SK-N-SH (cell line): ENCODE results near the gene SPINT1. TPM values are rescaled to one million over a fixed set of nuclear protein-coding genes. Genes with fewer than 3 reads are reported as not detected.
A peak's percentile ranks its signal among the peaks of the same experiment; 100 is the strongest.

Source experiments
- CTCF ChIA-PET: fragments of 300-600, 350-600 bp; formaldehyde crosslinking; extraction: SDS; loops from one replicate; lab custom pipeline; 2021; lab: Yijun Ruan, JAX
- POLR2A ChIA-PET: fragments of 350-600 bp; sonication (Branson Sonifier 250); formaldehyde crosslinking; extraction: SDS; loops from one replicate; lab custom pipeline; 2020; ENCODE audit warnings: antibody characterized with exemption, inconsistent platforms; lab: Yijun Ruan, JAX
- DNase-seq: peaks from one replicate; pipeline ENCODE4 v3.0.0; 2012
- H2AFZ ChIP-seq: fragments of 200-600 bp; sonication (generic); 2 replicates; pipeline ENCODE4 v1.8.1; 2016; ENCODE audit warnings: antibody characterized with exemption, mild to moderate bottlenecking, low read depth
- H3F3A ChIP-seq: fragments of 200-600 bp; sonication (generic); replicated peaks from 2 replicates; pipeline ENCODE3; 2016; ENCODE audit warnings: antibody characterized with exemption, mild to moderate bottlenecking; ENCODE audit not compliant: insufficient read depth
- H3K27ac ChIP-seq, 2 experiments: fragments of 200-500 bp in 1 of 2; fragments of 200-600 bp in 1 of 2; sonication (Bioruptor generic) in 1 of 2; sonication (generic), shearing (Covaris generic) in 1 of 2; 2 replicates each; pipeline versions ENCODE4 v1.5.1 to v1.6.1; 2014 to 2016; ENCODE audit warnings: low read depth in 2 of 2, inconsistent platforms in 1 of 2, low read length in 1 of 2, mild to moderate bottlenecking in 1 of 2, mixed read lengths in 1 of 2
- H3K27me3 ChIP-seq: fragments of 200-600 bp; sonication (generic), shearing (Covaris generic); 2 replicates; pipeline ENCODE4 v1.6.1; 2016; ENCODE audit warnings: mixed run types; ENCODE audit not compliant: insufficient read depth
- H3K36me3 ChIP-seq, 2 experiments: fragments of 200-500 bp in 1 of 2; fragments of 200-600 bp in 1 of 2; sonication (Bioruptor generic) in 1 of 2; sonication (generic) in 1 of 2; replicated peaks in 1 of 2; 2 replicates each; pipeline versions ENCODE3 to v1.5.1; 2014 to 2016; ENCODE audit warnings: low read length in 1 of 2, mild to moderate bottlenecking in 1 of 2; ENCODE audit not compliant: insufficient read depth in 2 of 2, control insufficient read depth in 1 of 2
- H3K4me1 ChIP-seq, 2 experiments: fragments of 200-500 bp in 1 of 2; fragments of 200-600 bp in 1 of 2; sonication (Bioruptor generic) in 1 of 2; sonication (generic), shearing (Covaris generic) in 1 of 2; 2 replicates each; pipeline versions ENCODE4 v1.5.1 to v1.6.1; 2014 to 2016; ENCODE audit warnings: low read depth in 1 of 2, low read length in 1 of 2, mixed run types in 1 of 2; ENCODE audit not compliant: insufficient read depth in 2 of 2, control insufficient read depth in 1 of 2
- H3K4me2 ChIP-seq: fragments of 200-600 bp; sonication (generic), shearing (Covaris generic); 2 replicates; pipeline ENCODE4 v1.6.1; 2017; ENCODE audit warnings: mixed run types
- H3K4me3 ChIP-seq, 2 experiments: fragments of 200-500 bp in 1 of 2; fragments of 200-600 bp in 1 of 2; sonication (Bioruptor generic) in 1 of 2; sonication (generic), shearing (Covaris generic) in 1 of 2; 2 replicates each; pipeline versions ENCODE4 v1.5.1 to v1.8.1; 2014 to 2016; ENCODE audit warnings: low read depth in 2 of 2, inconsistent platforms in 1 of 2, low read length in 1 of 2, mild to moderate bottlenecking in 1 of 2, mixed read lengths in 1 of 2, moderate library complexity in 1 of 2
- H3K79me2 ChIP-seq: fragments of 200-600 bp; sonication (generic); 2 replicates; pipeline ENCODE4 v1.8.1; 2017; ENCODE audit warnings: mild to moderate bottlenecking; ENCODE audit not compliant: insufficient read depth
- H3K9ac ChIP-seq: fragments of 200-600 bp; sonication (generic); 2 replicates; pipeline ENCODE4 v1.6.1; 2017; ENCODE audit warnings: mixed run types
- H3K9me2 ChIP-seq: fragments of 200-600 bp; sonication (generic); 2 replicates; pipeline ENCODE4 v1.6.1; 2017; ENCODE audit warnings: mixed run types
- H3K9me3 ChIP-seq: fragments of 200-600 bp; sonication (generic); 2 replicates; pipeline ENCODE4 v1.6.1; 2017; ENCODE audit warnings: mixed run types, mild to moderate bottlenecking, moderate library complexity
- H4K20me1 ChIP-seq: fragments of 200-600 bp; sonication (generic); 2 replicates; pipeline ENCODE4 v1.6.1; 2017; ENCODE audit warnings: mild to moderate bottlenecking, mixed run types; ENCODE audit not compliant: insufficient read depth
- EP300 ChIP-seq, 2 experiments: IDR thresholded peaks; 2 replicates each; pipeline versions ENCODE4 v1.4.0 to v1.6.1; 2012; ENCODE audit warnings: borderline replicate concordance in 1 of 2, low read depth in 1 of 2, low read length in 1 of 2
- EZH2phosphoT487 ChIP-seq: fragments of 200-600 bp; sonication (generic); IDR thresholded peaks from 2 replicates; pipeline ENCODE4 v1.6.1; 2017; ENCODE audit warnings: low read depth, mixed run types, mild to moderate bottlenecking, antibody characterized with exemption, moderate library complexity, borderline replicate concordance
- FOXJ3 ChIP-seq: sonication (generic); formaldehyde crosslinking; IDR thresholded peaks from 2 replicates; pipeline ENCODE4 v1.5.1; 2020; ENCODE audit warnings: mild to moderate bottlenecking, missing genetic modification reagents
- FOXM1 ChIP-seq: IDR thresholded peaks from 2 replicates; pipeline ENCODE4 v1.4.0; 2012; ENCODE audit warnings: low read depth, mild to moderate bottlenecking
- GABPA ChIP-seq: IDR thresholded peaks from 2 replicates; pipeline ENCODE4 v1.4.0; 2012; ENCODE audit warnings: low read depth, mild to moderate bottlenecking
- GATA2 ChIP-seq: sonication (generic); formaldehyde crosslinking; IDR thresholded peaks from 2 replicates; pipeline ENCODE4 v1.5.0; 2020; ENCODE audit warnings: mild to moderate bottlenecking, missing genetic modification reagents
- JUND ChIP-seq: IDR thresholded peaks from 2 replicates; pipeline ENCODE4 v1.4.0; 2012
- MEF2A ChIP-seq: IDR thresholded peaks from 2 replicates; pipeline ENCODE4 v1.4.0; 2012; ENCODE audit warnings: low read depth, borderline replicate concordance
- MXI1 ChIP-seq: IDR thresholded peaks from 2 replicates; pipeline ENCODE4 v1.6.1; 2012; ENCODE audit warnings: mild to moderate bottlenecking, low read depth, low read length, improper control_type of control experiment
- NRF1 ChIP-seq: IDR thresholded peaks from 2 replicates; pipeline ENCODE4 v1.6.1; 2012; ENCODE audit warnings: low read depth, mild to moderate bottlenecking, low read length
- POLR2AphosphoS5 ChIP-seq: IDR thresholded peaks from 2 replicates; pipeline ENCODE4 v1.6.1; 2012; ENCODE audit warnings: low read depth, low read length
- RAD21 ChIP-seq: IDR thresholded peaks from 2 replicates; pipeline ENCODE4 v1.6.1; 2012; ENCODE audit warnings: mild to moderate bottlenecking, low read length
- RCOR1 ChIP-seq: fragments of 150-350 bp; IDR thresholded peaks from 2 replicates; pipeline ENCODE4 v1.6.1; 2017; ENCODE audit warnings: antibody characterized with exemption, low read length
- RXRA ChIP-seq: IDR thresholded peaks from 2 replicates; pipeline ENCODE4 v1.4.0; 2012; ENCODE audit warnings: low read depth, mild to moderate bottlenecking, borderline replicate concordance
- SMC3 ChIP-seq: IDR thresholded peaks from 2 replicates; pipeline ENCODE4 v1.6.1; 2012; ENCODE audit warnings: low read depth, low read length, improper control_type of control experiment
- TAF1 ChIP-seq: IDR thresholded peaks from 2 replicates; pipeline ENCODE4 v1.6.1; 2012; ENCODE audit warnings: low read depth, mild to moderate bottlenecking, low read length, moderate library complexity, borderline replicate concordance
- TCF12 ChIP-seq: IDR thresholded peaks from 2 replicates; pipeline ENCODE4 v1.4.0; 2012
- TEAD4 ChIP-seq: IDR thresholded peaks from 2 replicates; pipeline ENCODE4 v1.4.0; 2012; ENCODE audit warnings: mild to moderate bottlenecking, borderline replicate concordance; ENCODE audit not compliant: insufficient read depth
- WGBS: methylation state at CpG from one replicate; pipeline ENCODE4 v1.1.6; 2017; ENCODE audit warnings: low lambda C conversion rate; 5-methylcytosine and 5-hydroxymethylcytosine counted together
- polyA plus RNA-seq, 3 experiments: library from polyadenylated mRNA; depleted of rRNA; stranded (reverse); fragments of >200 nt; gene quantifications; 2 replicates each; pipeline ENCODE4 v1.2.3, GENCODE V29; 2012
- TF ChIP-seq, protein P1 (sequence below): IDR thresholded peaks from 2 replicates; pipeline ENCODE4 v1.4.0; 2012; ENCODE audit warnings: low read depth, borderline replicate concordance
- TF ChIP-seq, protein P2 (sequence below): fragments of 150-350 bp; IDR thresholded peaks from 2 replicates; pipeline ENCODE4 v1.6.1; 2016; ENCODE audit warnings: mild to moderate bottlenecking, low read depth, low read length
- TF ChIP-seq, protein P3 (sequence below): IDR thresholded peaks from 2 replicates; pipeline ENCODE4; 2012
- TF ChIP-seq, protein P4 (sequence below): IDR thresholded peaks from 2 replicates; pipeline ENCODE4 v1.6.1; 2012; ENCODE audit warnings: mild to moderate bottlenecking, low read depth, low read length, moderate library complexity
- TF ChIP-seq, protein P5 (sequence below): IDR thresholded peaks from 2 replicates; pipeline ENCODE4 v1.4.0; 2012; ENCODE audit warnings: low read depth, borderline replicate concordance

The SPINT1 gene
- polyA plus RNA-seq, 1 of the 3 experiments (the other 2 are of a cell fraction) = 2.0 TPM

DNA sequence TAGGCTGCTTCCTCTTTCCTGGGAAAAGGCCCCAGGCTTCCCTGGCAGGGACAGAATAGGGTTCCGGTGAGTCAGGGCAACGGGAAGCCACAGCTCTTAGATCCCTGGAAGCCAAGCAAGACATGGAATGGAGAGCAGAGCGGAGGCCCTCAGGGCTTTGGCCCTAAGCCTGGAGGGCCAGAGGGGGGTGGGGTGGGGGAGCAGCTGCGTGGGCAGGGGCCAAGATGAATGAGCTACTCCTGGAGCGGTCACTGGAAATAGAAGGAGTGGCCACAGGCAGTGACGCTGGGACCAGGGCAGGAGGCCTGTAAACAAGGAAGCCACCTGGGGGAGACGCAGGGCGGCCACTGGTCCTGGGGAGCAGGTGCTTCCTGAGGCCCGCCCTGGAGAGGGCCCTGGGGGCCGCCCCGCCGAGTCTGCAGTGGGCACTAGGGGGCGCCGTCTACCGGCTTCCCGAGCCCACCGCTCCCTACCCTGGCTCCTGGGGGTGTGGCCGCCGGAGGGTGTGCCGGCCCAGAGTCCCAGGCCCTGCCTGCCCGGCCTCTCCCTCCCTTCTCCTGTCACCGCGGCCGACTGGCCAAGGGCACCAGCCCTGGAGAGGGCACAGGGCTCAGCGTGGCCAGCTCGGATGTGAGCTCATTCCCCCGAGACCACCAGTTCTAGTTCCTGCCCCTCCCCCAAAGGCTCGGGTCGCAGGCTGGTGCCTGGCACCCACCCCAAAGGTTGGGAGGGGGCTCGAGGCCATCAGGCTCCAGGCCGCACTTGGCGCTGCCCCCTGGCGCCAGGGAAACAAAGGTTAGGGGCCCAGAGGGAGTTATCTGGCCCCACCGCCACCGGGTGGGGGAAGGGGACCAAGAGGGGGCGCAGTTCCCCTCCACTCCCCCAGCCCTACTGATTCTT is 62.5 kb downstream of the SPINT1 start:
- Histone ChIP-seq H3K4me3 (peak overlapping the region; percentile 43 to 57), H3K79me2 (peaks cover 5% of the 10 kb centered on the region; the same call in 1 of the 2 replicates), H3K9ac (peak overlapping the region; percentile 41; the same call in 1 of the 2 replicates), H3K4me1 (peaks cover 12 to 42% of the 10 kb centered on the region in 2 experiments; a peak in 3 of 4 replicates), H3K27ac (peak overlapping the region; percentile 74 to 86), H3K9me3 (no peaks in the 10 kb centered on the region), H2AFZ (peak overlapping the region; percentile 79; the same call in 1 of the 2 replicates), H3K4me2 (peak overlapping the region; percentile 93), H3K9me2 (no peaks in the 10 kb centered on the region), H3K36me3 (peaks cover 0 to 14% of the 10 kb centered on the region in 2 experiments), H4K20me1 (peaks cover 14% of the 10 kb centered on the region; the same call in 1 of the 2 replicates), H3F3A (peaks cover 39% of the 10 kb centered on the region), H3K27me3 (no peaks in the 10 kb centered on the region)
- DNase-seq = peak; percentile 95
- CTCF ChIA-PET = interaction anchor here (0.6 to 23.8 kb wide), 37 partner anchors 10 to 424 kb away, joined by 3 to 675 read pairs (median 4); partner anchors contain the start of genes CHAC1, DLL4 and VPS18
- WGBS = 14% methylated on average over 9 of the region's 36 CpGs
- POLR2A ChIA-PET = interaction anchor here (0.7 to 1.2 kb wide), 4 partner anchors 35 to 278 kb away, joined by 3 to 5 read pairs (median 4); partner anchors contain the start of gene CHAC1
- TF ChIP-seq MEF2A = no peak
- 0 out of 2 replicates have a peak, but pooled peaks have one; percentile 23 for TF ChIP-seq RCOR1
- TF ChIP-seq EP300 (IDR thresholded peaks at IDR 0.05; ENCODE audit: borderline replicate concordance in 1 of 2, low read depth in 1 of 2, low read length in 1 of 2) = no peak
- no peak for TF ChIP-seq JUND
- no peak for TF ChIP-seq FOXJ3
- TF ChIP-seq MXI1 = peak; percentile 52; the same call in 1 of the 2 replicates
- peak; percentile 70 for TF ChIP-seq RAD21
- TF ChIP-seq SMC3 = peak; percentile 61
- TF ChIP-seq, protein P1, sequence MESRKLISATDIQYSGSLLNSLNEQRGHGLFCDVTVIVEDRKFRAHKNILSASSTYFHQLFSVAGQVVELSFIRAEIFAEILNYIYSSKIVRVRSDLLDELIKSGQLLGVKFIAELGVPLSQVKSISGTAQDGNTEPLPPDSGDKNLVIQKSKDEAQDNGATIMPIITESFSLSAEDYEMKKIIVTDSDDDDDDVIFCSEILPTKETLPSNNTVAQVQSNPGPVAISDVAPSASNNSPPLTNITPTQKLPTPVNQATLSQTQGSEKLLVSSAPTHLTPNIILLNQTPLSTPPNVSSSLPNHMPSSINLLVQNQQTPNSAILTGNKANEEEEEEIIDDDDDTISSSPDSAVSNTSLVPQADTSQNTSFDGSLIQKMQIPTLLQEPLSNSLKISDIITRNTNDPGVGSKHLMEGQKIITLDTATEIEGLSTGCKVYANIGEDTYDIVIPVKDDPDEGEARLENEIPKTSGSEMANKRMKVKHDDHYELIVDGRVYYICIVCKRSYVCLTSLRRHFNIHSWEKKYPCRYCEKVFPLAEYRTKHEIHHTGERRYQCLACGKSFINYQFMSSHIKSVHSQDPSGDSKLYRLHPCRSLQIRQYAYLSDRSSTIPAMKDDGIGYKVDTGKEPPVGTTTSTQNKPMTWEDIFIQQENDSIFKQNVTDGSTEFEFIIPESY = no peak
- TF ChIP-seq TCF12 = no peak; the same call in none of the 2 replicates
- TF ChIP-seq, protein P2, sequence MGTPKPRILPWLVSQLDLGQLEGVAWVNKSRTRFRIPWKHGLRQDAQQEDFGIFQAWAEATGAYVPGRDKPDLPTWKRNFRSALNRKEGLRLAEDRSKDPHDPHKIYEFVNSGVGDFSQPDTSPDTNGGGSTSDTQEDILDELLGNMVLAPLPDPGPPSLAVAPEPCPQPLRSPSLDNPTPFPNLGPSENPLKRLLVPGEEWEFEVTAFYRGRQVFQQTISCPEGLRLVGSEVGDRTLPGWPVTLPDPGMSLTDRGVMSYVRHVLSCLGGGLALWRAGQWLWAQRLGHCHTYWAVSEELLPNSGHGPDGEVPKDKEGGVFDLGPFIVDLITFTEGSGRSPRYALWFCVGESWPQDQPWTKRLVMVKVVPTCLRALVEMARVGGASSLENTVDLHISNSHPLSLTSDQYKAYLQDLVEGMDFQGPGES = no peak
- TF ChIP-seq, protein P3, sequence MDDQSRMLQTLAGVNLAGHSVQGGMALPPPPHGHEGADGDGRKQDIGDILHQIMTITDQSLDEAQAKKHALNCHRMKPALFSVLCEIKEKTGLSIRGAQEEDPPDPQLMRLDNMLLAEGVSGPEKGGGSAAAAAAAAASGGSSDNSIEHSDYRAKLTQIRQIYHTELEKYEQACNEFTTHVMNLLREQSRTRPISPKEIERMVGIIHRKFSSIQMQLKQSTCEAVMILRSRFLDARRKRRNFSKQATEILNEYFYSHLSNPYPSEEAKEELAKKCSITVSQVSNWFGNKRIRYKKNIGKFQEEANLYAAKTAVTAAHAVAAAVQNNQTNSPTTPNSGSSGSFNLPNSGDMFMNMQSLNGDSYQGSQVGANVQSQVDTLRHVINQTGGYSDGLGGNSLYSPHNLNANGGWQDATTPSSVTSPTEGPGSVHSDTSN = peak; percentile 21; the same call in 1 of the 2 replicates
- no peak for TF ChIP-seq FOXM1
- TF ChIP-seq TEAD4 = no peak
- TF ChIP-seq GABPA = no peak
- TF ChIP-seq NRF1 = no peak
- no peak for TF ChIP-seq EZH2phosphoT487
- no peak for TF ChIP-seq TAF1
- TF ChIP-seq, protein P4, sequence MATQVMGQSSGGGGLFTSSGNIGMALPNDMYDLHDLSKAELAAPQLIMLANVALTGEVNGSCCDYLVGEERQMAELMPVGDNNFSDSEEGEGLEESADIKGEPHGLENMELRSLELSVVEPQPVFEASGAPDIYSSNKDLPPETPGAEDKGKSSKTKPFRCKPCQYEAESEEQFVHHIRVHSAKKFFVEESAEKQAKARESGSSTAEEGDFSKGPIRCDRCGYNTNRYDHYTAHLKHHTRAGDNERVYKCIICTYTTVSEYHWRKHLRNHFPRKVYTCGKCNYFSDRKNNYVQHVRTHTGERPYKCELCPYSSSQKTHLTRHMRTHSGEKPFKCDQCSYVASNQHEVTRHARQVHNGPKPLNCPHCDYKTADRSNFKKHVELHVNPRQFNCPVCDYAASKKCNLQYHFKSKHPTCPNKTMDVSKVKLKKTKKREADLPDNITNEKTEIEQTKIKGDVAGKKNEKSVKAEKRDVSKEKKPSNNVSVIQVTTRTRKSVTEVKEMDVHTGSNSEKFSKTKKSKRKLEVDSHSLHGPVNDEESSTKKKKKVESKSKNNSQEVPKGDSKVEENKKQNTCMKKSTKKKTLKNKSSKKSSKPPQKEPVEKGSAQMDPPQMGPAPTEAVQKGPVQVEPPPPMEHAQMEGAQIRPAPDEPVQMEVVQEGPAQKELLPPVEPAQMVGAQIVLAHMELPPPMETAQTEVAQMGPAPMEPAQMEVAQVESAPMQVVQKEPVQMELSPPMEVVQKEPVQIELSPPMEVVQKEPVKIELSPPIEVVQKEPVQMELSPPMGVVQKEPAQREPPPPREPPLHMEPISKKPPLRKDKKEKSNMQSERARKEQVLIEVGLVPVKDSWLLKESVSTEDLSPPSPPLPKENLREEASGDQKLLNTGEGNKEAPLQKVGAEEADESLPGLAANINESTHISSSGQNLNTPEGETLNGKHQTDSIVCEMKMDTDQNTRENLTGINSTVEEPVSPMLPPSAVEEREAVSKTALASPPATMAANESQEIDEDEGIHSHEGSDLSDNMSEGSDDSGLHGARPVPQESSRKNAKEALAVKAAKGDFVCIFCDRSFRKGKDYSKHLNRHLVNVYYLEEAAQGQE = no peak
- no peak for TF ChIP-seq RXRA
- TF ChIP-seq GATA2 (CRISPR knock-in tag) = no peak
- TF ChIP-seq POLR2AphosphoS5 = 0 out of 2 replicates have a peak, but pooled peaks have one; percentile 15
- TF ChIP-seq, protein P5, sequence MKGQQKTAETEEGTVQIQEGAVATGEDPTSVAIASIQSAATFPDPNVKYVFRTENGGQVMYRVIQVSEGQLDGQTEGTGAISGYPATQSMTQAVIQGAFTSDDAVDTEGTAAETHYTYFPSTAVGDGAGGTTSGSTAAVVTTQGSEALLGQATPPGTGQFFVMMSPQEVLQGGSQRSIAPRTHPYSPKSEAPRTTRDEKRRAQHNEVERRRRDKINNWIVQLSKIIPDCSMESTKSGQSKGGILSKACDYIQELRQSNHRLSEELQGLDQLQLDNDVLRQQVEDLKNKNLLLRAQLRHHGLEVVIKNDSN = no peak
